Keratinocyte (primary cell): Measurements from ENCODE around the gene DYNLRB1. TPM values are rescaled to one million over a fixed set of nuclear protein-coding genes. Genes with fewer than 3 reads are reported as not detected.

Experiments
- DNase-seq: peaks from one replicate; pipeline ENCODE4 v3.0.0-alpha.2; 2011; ENCODE audit warnings: low read depth, missing footprints, low spot score
- FAIRE-seq: peaks from 2 replicates; lab custom pipeline; 2011; peaks lifted over from hg19 to GRCh38; lab: Jason Lieb, UNC
- H2AFZ ChIP-seq: 2 replicates; pipeline ENCODE4 v1.6.0; 2012; ENCODE audit warnings: low read length, control low read depth, inconsistent platforms; ENCODE audit not compliant: control insufficient read depth
- H3K27ac ChIP-seq: 2 replicates; pipeline ENCODE4 v1.5.1; 2011; ENCODE audit warnings: low read length; ENCODE audit not compliant: control insufficient read depth, insufficient read depth
- H3K27me3 ChIP-seq: 3 replicates; pipeline ENCODE4 v1.6.0; 2011; ENCODE audit warnings: low read length; ENCODE audit not compliant: control insufficient read depth, insufficient read depth; ENCODE audit errors: extremely low read depth
- H3K36me3 ChIP-seq, 2 experiments: 2 replicates in 1 of 2; 3 replicates in 1 of 2; pipeline ENCODE4 v1.5.1; 2011; ENCODE audit warnings: low read length in 2 of 2, mild to moderate bottlenecking in 1 of 2; ENCODE audit not compliant: control insufficient read depth in 2 of 2, insufficient read depth in 2 of 2; ENCODE audit errors: extremely low read depth in 1 of 2
- H3K4me1 ChIP-seq: 3 replicates; pipeline ENCODE4 v1.5.1; 2011; ENCODE audit warnings: low read length; ENCODE audit not compliant: control insufficient read depth, insufficient read depth; ENCODE audit errors: extremely low read depth
- H3K4me2 ChIP-seq: 3 replicates; pipeline ENCODE4 v1.6.0; 2011; ENCODE audit warnings: low read depth, low read length; ENCODE audit not compliant: control insufficient read depth, insufficient read depth; ENCODE audit errors: extremely low read depth
- H3K4me3 ChIP-seq, 3 experiments: fragments of 200-600 bp in 1 of 3; sonication (generic) in 1 of 3; 2 replicates in 2 of 3; 3 replicates in 1 of 3; pipeline ENCODE4 v1.5.1; 2011 to 2016; ENCODE audit warnings: low read length in 3 of 3, mild to moderate bottlenecking in 3 of 3, control low read depth in 2 of 3, inconsistent platforms in 1 of 3, low read depth in 1 of 3, mixed read lengths in 1 of 3, mixed run types in 1 of 3, moderate library complexity in 1 of 3; ENCODE audit not compliant: control insufficient read depth in 2 of 3, insufficient read depth in 2 of 3; ENCODE audit errors: extremely low read depth in 1 of 3
- H3K79me2 ChIP-seq: 2 replicates; pipeline ENCODE4 v1.6.0; 2012; ENCODE audit warnings: low read length; ENCODE audit not compliant: control insufficient read depth, insufficient read depth
- H3K9ac ChIP-seq: 3 replicates; pipeline ENCODE4 v1.6.0; 2011; ENCODE audit warnings: low read length; ENCODE audit not compliant: control insufficient read depth, insufficient read depth; ENCODE audit errors: extremely low read depth
- H3K9me1 ChIP-seq: 3 replicates; pipeline ENCODE4 v1.6.0; 2011; ENCODE audit warnings: low read length; ENCODE audit not compliant: control insufficient read depth, insufficient read depth; ENCODE audit errors: extremely low read depth
- H3K9me3 ChIP-seq: 2 replicates; pipeline ENCODE4 v1.5.1; 2012; ENCODE audit warnings: low read depth, low read length; ENCODE audit not compliant: control insufficient read depth
- H4K20me1 ChIP-seq: 3 replicates; pipeline ENCODE4 v1.6.0; 2011; ENCODE audit warnings: low read length; ENCODE audit not compliant: control insufficient read depth, insufficient read depth; ENCODE audit errors: extremely low read depth
- EZH2 ChIP-seq: IDR thresholded peaks from one replicate; pipeline ENCODE4 v1.6.1; 2012; ENCODE audit warnings: inconsistent platforms, mild to moderate bottlenecking, low read length, moderate library complexity
- dilution Hi-C: fragments of 300-500 bp; cut with MboI; formaldehyde crosslinking; loops from one replicate; pipeline ENCODE4 v1.7.0; 2020; ENCODE audit warnings: low sequenced_read_pairs; ENCODE audit not compliant: extremely low pct_ligation_motif_present
- polyA plus RNA-seq, 5 experiments: library from polyadenylated mRNA; depleted of rRNA in 3 of 5; stranded (reverse) in 3 of 5; stranded (forward) in 1 of 5; unstranded in 1 of 5; fragments of >200 nt; gene quantifications; 1 replicate in 1 of 5; 2 replicates in 3 of 5; 3 replicates in 1 of 5; pipeline versions ENCODE4 v1.2.1 to v1.2.3, GENCODE V29; 2011 to 2012; ENCODE audit warnings: missing spikeins in 2 of 5, low read depth in 1 of 5, low replicate concordance in 1 of 5
- TF ChIP-seq, protein P1 (sequence below), 3 experiments: IDR thresholded peaks in 1 of 3; conservative IDR thresholded peaks in 1 of 3; optimal IDR thresholded peaks in 1 of 3; 2 replicates in 2 of 3; 3 replicates in 1 of 3; pipeline versions ENCODE3 to v1.5.1; 2011; ENCODE audit warnings: low read length in 3 of 3, mild to moderate bottlenecking in 3 of 3, moderate library complexity in 2 of 3, control low read depth in 1 of 3, inconsistent platforms in 1 of 3; ENCODE audit not compliant: insufficient read depth in 2 of 3; ENCODE audit errors: extremely low read depth in 1 of 3

DYNLRB1 gene
- polyA plus RNA-seq, 1 donor (not counting 4 experiments of a cell fraction or from before 2014, with no cell fraction given): 156 TPM

DNA sequence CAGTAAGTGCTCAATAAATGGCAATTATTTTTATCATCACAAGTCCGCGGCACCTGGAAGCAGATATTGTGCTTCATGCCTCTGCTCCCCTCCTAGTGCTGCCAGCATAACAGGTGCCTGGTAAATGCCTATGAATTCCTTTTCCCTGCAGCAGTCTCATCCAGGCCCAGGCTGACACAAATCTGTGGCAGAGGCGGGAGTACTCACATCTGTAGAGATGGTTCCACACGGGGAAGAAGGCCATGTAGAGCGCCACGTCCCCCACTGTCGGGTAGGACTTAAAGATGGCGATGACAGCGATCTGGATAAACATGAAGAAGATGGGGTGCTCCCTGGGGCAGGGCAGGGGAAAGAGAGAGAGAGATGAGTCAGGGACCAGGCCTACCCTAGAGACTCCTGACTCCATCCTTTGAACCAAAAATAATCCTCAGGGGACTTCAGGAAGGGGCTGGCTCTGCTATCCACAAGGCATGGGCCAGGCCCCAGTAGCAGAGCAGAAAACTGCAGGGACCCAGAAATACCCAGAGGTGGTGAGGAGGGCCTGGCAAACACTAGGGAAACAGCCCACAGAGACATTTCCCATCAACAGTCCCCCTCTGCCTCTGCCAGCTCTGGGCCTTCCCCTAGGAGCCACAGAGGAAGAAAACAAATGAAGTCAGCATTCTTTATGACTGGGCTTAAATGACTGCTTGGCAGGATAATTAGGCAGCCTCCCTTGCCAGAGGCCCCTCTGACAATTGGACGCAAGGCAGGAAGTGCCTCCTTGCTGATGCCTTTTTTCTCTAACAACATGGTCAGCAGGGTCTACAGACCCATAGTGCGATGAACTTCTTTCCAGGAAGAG, 65.3 kb downstream of the DYNLRB1 start:
- Histone ChIP-seq H3K9me1 (peaks cover 2% of the 10 kb centered on the region), H4K20me1 (no peaks in the 10 kb centered on the region), H3K9me3 (no peaks in the 10 kb centered on the region), H2AFZ (no peak overlapping the region), H3K79me2 (no peaks in the 10 kb centered on the region), H3K27me3 (no peaks in the 10 kb centered on the region), H3K4me1 (peaks cover 25% of the 10 kb centered on the region), H3K4me2 (no peak overlapping the region), H3K27ac (no peak overlapping the region), H3K4me3 (no peak overlapping the region), H3K36me3 (peaks cover 0 to 2% of the 10 kb centered on the region in 2 experiments), H3K9ac (no peak overlapping the region)
- TF ChIP-seq EZH2: no peak
- TF ChIP-seq, protein P1, sequence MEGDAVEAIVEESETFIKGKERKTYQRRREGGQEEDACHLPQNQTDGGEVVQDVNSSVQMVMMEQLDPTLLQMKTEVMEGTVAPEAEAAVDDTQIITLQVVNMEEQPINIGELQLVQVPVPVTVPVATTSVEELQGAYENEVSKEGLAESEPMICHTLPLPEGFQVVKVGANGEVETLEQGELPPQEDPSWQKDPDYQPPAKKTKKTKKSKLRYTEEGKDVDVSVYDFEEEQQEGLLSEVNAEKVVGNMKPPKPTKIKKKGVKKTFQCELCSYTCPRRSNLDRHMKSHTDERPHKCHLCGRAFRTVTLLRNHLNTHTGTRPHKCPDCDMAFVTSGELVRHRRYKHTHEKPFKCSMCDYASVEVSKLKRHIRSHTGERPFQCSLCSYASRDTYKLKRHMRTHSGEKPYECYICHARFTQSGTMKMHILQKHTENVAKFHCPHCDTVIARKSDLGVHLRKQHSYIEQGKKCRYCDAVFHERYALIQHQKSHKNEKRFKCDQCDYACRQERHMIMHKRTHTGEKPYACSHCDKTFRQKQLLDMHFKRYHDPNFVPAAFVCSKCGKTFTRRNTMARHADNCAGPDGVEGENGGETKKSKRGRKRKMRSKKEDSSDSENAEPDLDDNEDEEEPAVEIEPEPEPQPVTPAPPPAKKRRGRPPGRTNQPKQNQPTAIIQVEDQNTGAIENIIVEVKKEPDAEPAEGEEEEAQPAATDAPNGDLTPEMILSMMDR (optimal IDR thresholded peaks at IDR 0.05 in 1 of 3, IDR thresholded peaks at IDR 0.05 in 1 of 3, conservative IDR thresholded peaks at IDR 0.05 in 1 of 3; ENCODE audit: extremely low read depth in 1 of 3, insufficient read depth in 2 of 3, low read length in 3 of 3): no peak
- DNase-seq (no peak), FAIRE-seq (no peak)
- dilution Hi-C loops: no loop called here

DNA sequence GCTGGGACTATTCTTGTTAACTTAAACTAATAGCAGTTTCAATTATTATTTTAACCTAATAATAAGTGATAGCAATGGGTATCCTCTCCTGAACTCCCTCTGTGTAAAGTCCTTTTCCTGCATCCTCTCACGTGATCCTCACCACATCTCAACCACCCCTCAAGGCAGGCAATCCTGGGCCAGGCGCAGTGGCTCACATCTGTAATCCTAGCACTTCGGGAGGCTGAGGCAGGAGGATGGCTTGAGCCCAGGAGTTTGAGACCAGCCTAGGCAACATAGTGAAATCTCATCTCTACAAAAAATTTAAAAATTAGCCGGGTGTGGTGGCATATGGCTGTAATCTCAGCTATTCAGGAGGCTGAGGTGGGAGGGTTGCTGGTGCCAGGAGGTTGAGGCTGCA, 66.0 kb downstream of the DYNLRB1 start:
- Histone ChIP-seq H4K20me1 (no peaks in the 10 kb centered on the region), H3K9ac (no peak overlapping the region), H3K9me3 (no peaks in the 10 kb centered on the region), H3K79me2 (no peaks in the 10 kb centered on the region), H3K4me3 (no peak overlapping the region), H2AFZ (no peak overlapping the region), H3K9me1 (peaks cover 2% of the 10 kb centered on the region), H3K27ac (no peak overlapping the region), H3K4me1 (peaks cover 25% of the 10 kb centered on the region), H3K36me3 (peaks cover 0 to 2% of the 10 kb centered on the region in 2 experiments), H3K27me3 (no peaks in the 10 kb centered on the region), H3K4me2 (no peak overlapping the region)
- dilution Hi-C loops: no loop called here
- TF ChIP-seq, protein P1 (optimal IDR thresholded peaks at IDR 0.05 in 1 of 3, IDR thresholded peaks at IDR 0.05 in 1 of 3, conservative IDR thresholded peaks at IDR 0.05 in 1 of 3; ENCODE audit: extremely low read depth in 1 of 3, insufficient read depth in 2 of 3, low read length in 3 of 3): no peak
- no peak for TF ChIP-seq EZH2
- FAIRE-seq (no peak), DNase-seq (no peak)
